22Rv1 (cell line): ENCODE data around the gene PADI1.

Source experiments
- H3K27ac ChIP-seq: fragments of 450-650 bp; 2 replicates; pipeline ENCODE4 v1.5.1; 2017
- CTCF ChIP-seq: fragments of 450-650 bp; IDR thresholded peaks from 2 replicates; pipeline ENCODE4 v1.5.1; 2017; ENCODE audit warnings: mild to moderate bottlenecking
- ZFX ChIP-seq: fragments of 450-650 bp; IDR thresholded peaks from 2 replicates; pipeline ENCODE4 v1.6.1; 2017; ENCODE audit warnings: antibody characterized with exemption, borderline replicate concordance

The PADI1 gene

GRCh38 chr1:17287130-17287776 is 82.3 kb downstream of the PADI1 start:
- H3K27ac ChIP-seq = no peak overlapping the region
- TF ChIP-seq CTCF = no peak
- TF ChIP-seq ZFX = no peak

- no peak overlapping the region for H3K27ac ChIP-seq
These were observed 84.8 kb downstream of the PADI1 start for GRCh38 chr1:17289721-17290120.

GRCh38 chr1:17290553-17290952 is 85.6 kb downstream of the PADI1 start:
- no peak overlapping the region for H3K27ac ChIP-seq
- TF ChIP-seq ZFX (no peak), CTCF (no peak)

More at GRCh38 chr1:17289721-17290120, 84.8 kb downstream of the PADI1 start:
- TF ChIP-seq CTCF (no peak), ZFX (no peak)

- TF ChIP-seq ZFX = no peak
- no peak for TF ChIP-seq CTCF
- no peak overlapping the region for H3K27ac ChIP-seq
These were observed 87.6 kb downstream of the PADI1 start for GRCh38 chr1:17292299-17293160.

- TF ChIP-seq CTCF (no peak), ZFX (no peak)
- H3K27ac ChIP-seq = no peak overlapping the region
These were observed 88.9 kb downstream of the PADI1 start for GRCh38 chr1:17293681-17294425.

- H3K27ac ChIP-seq = no peak overlapping the region
- TF ChIP-seq ZFX (no peak), CTCF (no peak)
These were observed 90.4 kb downstream of the PADI1 start for GRCh38 chr1:17295292-17295691.
